Activated CD4-positive, CD25-positive, alpha-beta regulatory T cell treated with anti-CD3 and anti-CD28 coated beads, Interleukin-2, amount 50 U/mL, for 72 hours (primary cell): ENCODE measurements around the gene RABEPK.
"Not testable (repeated sequence)": the region's sequence is repeated elsewhere in the genome, so short reads cannot be mapped to it uniquely, and the experiment has no call there.

Experiments used
- DNase-seq: peaks from one replicate; pipeline ENCODE4 v3.0.0; 2021

RABEPK gene

DNA sequence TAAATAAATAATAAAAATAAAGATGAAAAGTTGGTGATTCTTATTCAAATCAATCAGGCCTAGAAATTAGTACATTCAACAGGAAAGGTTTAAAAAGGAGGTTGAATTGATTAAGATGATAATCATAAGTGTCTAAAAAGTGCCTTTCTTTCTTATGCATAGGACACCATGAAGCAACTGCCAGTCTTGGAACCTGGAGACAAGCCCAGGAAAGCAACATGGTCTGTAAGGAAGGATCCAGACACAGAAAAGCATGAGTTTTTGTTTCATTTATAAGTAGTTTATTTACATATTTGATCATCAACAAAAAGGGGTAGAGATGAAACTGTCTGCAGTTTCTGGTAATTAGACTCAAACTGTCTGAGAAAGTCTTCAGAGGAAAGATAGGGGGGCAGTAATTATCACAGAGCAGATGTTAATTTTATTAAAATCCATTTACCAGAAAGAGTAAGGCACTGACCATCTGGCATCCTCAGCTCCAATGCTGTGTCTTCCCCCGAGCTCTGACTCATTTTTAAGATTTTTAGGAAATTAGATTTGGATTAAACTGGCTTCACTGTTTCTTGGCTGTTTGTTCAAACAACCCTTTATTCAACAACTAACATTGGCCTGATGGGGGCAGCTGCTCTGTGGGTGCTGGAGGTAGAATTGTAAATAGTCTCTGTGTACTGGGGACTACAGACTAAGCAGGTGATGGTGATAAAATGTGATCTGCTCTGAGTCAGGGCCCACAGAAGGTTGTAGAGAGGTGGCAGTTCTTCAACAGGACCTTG, 2.7 kb downstream of the RABEPK start:
- DNase-seq = no peak

DNA sequence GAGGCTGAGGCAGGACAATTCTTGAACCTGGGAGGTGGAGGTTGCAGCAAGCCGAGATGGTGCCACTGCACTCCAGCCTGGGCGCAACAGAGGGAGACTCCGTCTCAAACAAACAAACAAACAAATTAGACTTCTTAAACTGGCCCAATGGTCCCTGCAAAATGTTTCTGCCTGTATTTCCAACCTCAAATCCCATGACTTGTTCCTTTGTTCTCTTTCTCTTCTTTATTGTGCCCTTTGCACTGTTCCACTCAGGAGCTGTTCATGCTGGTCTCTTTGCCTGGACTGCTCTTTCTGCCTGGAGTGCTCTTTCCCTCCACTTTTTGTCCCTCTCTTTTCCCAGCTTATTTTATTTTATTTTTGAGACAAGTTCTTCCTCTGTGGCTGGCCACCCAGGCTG, 4.1 kb downstream of the RABEPK start:
- DNase-seq = no peak

DNA sequence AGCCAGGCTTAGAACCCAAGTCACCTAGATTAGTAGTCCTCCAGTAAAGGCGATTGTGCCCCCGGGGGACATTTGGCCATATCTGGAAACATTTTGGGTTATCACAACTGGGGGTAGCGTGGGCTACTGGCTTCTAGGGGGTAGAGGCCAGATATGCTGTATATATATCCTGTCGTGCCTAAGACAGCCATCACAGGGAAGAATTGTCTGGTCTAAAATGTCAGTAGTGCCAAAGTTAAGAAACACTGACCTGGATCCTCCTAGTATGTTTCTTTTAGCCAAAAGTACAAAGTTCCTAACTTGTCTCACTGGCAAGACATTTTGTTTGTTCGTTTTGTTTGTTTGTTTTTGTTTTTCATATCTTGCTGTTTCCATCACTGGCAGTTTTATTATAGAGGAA, 13.8 kb downstream of the RABEPK start:
- DNase-seq = no peak

DNA sequence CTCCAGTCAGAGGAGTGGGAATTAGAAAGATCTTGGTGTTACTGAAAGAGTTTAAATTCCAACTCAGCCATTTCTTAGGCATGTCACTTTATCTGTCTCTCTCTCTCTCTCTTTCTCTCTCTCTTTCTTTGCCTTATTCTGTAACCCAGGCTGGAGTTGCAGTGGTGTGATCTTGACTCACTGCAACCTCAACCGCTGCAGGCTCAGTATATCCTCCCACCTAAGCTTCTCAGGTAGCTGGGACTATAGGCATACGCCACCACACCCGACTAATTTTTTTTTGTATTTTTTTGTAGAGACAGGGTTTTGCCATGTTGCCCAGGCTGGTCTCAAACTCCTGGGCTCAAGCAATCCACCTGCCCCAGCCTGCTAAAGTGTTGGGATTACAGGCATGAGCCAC, 18.3 kb downstream of the RABEPK start:
- no peak for DNase-seq

DNA sequence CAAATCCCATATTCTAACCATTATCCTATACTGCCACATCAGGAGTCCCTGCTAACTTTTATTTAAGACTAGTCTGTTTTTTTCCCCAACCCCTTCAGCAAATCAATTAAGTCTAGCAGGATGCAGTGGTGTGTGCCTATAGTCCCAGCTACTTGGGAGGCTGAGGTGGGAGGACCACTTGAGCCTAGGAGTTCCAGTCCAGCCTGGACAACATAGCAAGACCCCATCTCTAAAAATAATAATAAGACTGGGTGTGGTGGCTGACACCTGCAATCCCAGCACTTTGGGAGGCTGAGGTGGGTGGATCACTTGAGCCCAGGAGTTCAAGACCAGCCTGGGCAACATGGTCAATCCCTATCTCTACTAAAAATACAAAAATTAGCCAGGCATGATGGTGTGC, 24.5 kb downstream of the RABEPK start:
- DNase-seq = not testable (repeated sequence)

DNA sequence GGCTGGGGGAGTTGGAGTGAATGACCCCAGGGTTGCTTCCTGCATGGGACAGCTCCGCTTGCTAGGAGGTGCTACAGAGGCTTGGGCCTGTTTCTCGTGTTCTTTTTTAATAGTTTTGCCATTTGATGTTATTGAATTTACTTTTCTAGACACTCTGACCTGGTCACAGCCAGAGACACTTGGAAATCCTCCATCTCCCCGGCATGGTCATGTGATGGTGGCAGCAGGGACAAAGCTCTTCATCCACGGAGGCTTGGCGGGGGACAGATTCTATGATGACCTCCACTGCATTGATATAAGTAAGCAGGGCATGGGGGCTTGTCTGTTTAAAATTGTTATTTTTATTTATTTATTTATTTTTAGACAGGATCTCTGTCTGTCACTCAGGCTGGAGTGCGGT, 27.4 kb downstream of the RABEPK start:
- no peak for DNase-seq

DNA sequence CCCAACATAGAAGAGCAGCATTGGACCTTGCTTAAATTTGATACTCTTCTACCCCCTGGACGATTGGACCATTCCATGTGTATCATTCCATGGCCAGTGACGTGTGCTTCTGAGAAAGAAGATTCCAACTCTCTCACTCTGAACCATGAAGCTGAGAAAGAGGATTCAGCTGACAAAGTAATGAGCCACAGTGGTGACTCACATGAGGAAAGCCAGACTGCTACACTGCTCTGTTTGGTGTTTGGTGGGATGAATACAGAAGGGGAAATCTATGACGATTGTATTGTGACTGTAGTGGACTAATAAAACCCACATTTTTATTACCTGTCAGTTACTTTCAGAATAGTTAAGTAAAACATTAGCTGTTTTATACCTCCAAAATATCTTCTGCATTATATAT, 33.3 kb downstream of the RABEPK start:
- no peak for DNase-seq

DNA sequence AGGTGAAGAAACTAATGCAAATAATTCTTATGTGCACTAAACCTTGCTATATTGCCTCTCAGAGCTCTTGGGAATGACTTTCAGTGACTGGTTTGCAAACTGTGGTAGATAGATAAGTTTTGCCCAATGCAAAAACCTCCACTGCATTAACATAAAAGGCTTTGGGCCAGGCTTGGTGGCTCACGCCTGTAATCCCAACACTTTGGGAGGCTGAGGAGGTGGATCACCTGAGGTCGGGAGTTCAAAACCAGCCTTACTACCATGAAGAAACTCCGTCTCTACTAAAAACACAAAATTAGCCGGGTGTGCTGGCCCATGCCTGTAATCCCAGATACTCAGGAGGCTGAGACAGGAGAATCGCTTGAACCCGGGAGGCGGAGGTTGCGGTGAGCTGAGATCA, 33.8 kb downstream of the RABEPK start:
- DNase-seq = not testable (repeated sequence)

DNA sequence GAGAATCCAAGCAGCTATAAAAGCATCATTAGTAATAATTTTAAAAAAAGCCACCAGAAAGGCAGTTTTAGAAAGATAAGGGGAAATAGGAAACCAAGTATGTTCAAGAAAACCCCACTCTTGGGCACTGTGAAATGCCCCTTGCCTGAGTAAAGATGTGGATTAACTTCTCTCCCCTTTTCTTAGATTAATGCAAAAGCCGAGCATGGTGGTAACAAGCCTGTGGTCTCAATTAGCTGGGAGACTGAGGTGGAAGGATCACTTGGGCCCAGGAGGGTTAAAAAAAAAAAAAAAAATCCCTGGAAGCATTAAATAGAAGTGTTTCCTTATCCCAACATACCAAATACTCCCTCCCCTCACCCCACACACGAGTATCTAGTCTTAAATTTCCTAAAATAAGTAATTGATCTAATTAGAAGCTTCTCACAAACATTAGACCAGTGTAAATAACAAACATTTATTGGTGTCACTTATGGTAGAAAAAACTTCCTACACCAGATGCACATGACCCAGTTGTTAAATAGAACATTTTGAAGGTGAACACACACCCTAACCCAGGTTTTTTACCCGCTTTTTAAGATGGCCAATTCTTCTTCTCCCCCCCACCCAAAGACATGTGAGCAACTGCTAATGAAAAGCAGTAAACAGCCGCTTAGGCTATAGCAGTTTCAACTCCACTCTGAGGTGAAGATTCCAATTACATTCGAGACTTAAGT, 35.6 kb downstream of the RABEPK start:
- DNase-seq = no peak

DNA sequence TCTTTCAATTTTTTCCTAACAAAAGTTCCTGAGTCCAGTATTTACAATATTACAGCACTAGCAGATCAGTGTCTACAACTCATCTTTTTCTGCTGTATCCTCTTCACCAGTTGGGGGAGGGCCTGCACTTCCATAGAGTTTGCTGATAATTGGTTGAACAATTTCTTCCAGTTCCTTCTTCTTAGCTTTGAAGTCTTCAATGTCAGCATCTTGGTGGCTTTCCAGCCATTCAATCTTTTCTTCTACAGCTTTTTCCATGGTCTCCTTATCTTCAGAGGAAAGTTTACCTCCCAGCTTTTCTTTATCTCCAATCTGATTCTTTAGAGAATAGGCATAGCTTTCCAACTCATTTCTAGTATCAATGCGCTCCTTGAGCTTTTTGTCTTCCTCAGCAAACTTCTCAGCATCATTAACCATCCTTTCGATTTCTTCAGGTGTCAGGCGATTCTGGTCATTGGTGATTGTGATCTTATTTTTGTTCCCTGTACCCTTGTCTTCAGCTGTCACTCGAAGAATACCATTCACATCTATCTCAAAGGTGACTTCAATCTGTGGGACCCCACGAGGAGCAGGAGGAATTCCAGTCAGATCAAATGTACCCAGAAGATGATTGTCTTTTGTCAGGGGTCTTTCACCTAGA, 36.3 kb downstream of the RABEPK start:
- DNase-seq = not testable (repeated sequence)

DNA sequence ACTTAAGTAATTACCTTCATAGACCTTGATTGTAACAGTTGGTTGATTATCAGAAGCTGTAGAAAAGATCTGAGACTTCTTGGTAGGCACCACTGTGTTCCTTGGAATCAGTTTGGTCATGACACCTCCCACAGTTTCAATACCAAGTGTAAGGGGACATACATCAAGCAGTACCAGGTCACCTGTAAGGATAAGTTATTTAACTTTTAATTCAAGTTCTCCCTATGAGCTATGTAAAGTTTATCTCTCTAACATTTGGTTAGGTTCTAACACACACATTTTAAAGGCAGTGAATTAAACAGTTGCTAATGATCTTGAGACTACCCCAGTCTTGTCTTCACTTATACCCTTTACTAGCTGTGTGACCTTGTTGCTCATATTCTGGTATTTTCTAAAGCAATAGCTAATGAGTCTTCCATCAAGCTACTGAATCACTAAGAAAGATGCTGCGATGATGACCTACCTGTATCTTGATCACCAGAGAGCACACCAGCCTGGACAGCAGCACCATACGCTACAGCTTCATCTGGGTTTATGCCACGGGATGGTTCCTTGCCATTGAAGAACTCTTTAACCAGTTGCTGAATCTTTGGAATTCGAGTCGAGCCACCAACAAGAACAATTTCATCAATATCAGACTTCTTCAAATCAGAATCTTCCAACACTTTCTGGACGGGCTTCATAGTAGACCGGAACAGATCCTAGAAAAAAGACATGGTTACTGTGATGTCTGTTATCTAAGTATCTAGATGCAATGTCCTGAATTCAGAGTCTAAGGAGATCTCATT, 38.0 kb downstream of the RABEPK start:
- no peak for DNase-seq

DNA sequence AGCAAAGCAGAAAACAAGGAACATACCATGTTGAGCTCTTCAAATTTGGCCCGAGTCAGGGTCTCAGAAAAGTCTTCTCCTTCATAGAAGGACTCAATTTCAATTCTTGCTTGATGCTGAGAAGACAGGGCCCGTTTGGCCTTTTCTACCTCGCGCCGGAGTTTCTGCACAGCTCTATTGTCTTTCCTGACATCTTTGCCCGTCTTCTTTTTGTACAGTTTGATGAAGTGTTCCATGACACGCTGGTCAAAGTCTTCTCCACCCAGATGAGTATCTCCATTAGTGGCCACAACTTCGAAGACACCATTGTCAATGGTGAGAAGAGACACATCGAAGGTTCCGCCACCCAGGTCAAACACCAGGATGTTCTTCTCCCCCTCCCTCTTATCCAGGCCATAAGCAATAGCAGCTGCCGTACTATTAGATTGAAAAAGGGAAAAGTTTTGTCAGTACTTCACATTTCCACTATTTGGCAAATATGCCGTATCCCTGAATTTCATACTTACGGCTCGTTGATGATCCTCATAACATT, 38.6 kb downstream of the RABEPK start:
- no peak for DNase-seq

DNA sequence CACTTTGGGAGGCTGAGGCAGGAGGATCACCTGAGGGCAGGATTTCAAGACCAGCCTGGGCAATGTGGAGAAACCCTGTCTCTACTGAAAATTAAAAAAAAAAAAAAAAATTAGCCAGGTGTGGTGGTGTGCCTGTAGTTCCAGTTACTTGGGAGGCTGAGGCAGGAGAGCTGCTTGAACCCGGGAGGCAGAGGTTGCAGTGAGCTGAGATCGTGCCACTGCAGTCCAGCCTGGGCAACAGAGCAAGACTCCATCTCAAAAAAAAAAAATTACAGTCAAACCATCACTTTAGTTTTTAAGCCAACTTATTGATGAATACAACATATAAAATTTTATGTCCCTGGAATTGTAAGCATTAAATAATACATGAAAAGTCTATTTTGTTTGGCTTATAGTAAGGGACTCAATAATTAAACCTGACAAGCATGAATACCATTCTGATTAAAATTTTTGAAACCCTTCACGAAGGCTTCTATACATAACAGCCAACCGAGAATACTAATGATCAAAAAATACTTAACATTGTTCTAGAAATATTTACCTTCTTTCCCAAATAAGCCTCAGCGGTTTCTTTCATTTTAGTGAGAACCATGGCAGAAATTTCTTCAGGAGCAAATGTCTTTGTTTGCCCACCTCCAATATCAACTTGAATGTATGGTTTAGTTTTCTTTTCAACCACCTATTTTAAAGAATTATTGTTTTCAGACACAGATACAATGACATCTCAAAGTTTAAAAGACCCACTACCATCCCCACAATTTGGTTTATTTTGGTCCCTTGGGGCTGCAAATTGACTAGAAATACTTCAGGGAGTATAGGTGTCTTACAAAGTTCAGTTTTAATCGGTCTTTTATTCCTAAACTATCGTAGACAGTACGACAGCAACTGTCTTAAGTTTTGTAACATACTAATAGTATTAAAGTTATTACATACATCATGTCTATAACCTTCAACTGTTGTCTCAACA, 39.6 kb downstream of the RABEPK start:
- DNase-seq = no peak

DNA sequence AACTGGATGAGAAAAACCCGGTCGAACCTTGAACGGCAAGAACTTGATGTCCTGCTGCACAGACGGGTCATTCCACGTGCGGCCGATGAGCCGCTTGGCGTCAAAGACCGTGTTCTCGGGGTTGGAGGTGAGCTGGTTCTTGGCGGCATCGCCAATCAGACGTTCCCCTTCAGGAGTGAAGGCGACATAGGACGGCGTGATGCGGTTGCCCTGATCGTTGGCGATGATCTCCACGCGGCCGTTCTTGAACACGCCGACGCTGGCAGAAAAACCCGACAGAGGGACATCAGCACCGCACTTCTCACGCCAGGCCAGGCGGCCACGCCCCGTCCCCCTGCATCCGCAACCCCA, 40.3 kb downstream of the RABEPK start:
- DNase-seq = no peak

DNA sequence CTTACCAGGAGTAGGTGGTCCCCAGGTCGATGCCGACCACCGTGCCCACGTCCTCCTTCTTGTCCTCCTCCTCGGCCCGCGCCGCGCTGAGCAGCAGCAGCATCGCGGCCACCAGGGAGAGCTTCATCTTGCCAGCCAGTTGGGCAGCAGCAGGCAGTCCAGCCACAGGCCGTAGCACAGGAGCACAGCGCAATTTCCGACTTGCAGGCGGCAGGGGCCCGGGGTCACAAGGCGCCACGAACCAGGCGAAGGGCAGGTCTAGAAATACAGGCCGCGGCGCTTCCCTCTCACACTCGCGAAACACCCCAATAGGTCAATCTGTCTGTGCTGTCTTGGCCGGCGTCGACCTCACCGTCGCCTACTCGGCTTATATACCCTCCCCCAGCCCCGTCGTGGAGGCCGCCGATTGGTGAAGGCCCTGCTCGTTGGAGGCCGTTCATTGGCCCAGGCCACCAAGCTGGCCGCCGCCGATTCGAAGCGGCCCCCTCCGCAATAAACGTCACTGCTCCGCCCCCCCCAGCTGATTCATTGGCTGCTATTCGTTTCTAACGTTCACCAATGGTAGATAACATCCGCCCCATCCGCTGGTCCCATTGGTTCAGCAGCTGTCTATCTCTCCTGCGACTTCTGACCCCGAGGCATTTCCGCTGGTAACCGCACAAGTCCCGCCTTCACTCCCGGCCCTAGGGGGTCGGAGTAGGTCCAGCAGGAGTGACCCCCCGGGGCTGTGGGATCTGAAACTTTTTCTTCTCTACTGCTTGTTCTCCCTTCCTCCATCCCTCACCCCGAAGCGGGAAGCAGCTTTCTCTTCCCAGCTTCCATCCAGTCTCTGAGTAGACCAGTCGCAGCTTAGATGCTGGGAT, 40.9 kb downstream of the RABEPK start, which contains the start of gene HSPA5:
Gene HSPA5 (minus strand): TSS at position 344 of the 863 bp plus-strand sequence. CDS start 217 bp downstream, at position 127.
- peak; percentile 98 for DNase-seq

DNA sequence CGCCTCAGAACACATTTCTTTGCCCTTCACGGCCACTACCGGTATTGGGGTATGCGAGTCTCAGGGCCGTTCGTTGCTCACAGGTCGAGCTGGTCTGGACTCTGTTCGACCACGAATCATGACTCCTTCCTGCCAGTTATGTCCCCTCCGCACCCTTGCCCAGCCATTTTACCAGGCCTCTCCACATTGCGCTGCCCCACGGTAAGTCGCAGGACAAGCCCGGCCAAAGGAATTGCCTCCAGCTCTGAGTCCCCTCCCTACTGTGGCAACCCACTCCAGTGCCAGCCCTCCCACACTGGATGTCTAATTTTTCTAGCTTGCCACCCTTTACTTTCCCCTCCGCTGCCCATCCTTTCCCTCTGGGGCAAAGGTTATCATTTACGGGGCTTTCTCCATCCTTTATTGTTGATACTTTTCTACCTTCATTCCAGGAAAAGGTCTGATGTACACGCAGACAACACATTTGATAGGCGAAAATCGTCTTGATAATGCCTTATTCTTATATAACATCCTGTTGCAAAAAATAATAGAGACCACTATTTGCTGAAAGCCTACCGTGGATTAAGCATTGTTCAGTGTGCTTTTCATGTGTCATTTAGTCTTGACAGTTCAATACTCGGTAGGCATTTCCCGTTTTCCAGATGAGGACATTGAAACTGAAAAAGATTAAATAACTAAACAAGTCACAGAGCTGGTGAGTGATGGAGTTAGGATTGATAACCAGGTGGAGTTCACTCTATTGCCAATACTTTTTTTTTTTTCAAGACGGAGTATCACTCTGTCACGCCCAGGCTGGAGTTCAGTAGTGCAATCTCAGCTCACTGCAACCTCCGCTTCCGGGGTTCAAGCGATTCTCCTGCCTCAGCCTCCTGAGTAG, 41.8 kb downstream of the RABEPK start:
- DNase-seq = no peak

DNA sequence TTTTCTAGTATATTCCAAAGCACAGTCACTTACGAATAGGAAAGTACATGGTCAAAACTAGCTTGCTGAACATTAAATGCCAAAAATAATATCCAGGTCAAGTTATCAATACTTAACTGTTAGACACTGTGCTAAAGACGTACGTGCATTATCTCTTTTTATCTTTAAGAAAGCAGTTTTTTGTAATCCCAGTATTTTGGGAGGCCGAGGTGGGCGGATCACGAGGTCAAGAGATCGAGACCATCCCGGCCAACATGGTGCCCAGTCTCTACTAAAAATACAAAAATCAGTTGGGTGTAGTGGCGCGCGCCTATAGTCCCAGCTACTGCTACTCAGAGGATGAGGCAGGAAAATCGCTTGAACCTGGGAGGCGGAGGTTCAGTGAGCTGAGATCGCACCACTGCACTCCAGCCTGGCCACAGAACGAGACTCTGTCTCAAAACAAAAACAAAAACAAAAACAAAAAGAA, 43.5 kb downstream of the RABEPK start:
- DNase-seq = no peak

DNA sequence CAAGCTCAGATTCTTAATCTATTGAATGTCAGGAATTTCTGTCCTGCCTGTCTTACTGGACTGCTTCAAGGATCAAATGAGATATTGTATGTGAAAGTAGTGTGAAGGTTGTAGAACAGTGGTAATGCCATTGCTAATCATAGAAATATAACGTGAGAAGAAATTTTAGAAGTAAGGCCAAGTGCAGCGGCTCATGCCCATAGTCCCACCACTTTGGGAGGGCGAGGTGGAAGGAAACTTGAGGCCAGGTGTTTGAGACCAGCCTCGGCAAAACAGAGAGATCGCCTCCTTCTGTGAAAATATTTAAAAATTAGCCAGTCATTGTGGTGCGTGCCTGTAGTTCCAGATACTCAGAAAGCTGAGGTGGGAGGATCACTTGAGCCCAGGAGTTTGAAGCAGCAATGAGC, 45.9 kb downstream of the RABEPK start:
- no peak for DNase-seq

DNA sequence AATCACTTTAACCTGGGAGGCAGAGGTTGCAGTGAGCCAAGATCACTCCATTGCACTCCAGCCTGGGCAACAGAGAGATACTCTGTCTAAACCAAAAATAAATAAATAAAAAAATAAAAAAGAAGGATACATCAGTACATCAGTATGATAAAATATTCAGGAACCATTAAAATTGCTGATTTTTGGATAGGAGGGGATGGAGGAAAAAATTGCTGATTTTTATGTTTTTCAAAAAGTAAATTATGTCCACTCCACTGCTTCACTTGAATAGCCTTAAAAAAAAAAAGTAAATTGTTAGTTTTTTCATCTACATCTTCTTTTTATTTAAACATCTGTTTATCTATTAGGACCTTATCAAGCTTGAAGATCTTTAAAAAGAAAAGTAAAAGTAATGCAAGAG, 53.9 kb downstream of the RABEPK start:
- no peak for DNase-seq
